SK-N-SH (cell line): ENCODE results near the gene CRACR2B. TPM values are rescaled to one million over a fixed set of nuclear protein-coding genes. Genes with fewer than 3 reads are reported as not detected.
A peak's percentile ranks its signal among the peaks of the same experiment; 100 is the strongest.

Experiments
- CTCF ChIA-PET: fragments of 300-600, 350-600 bp; formaldehyde crosslinking; extraction: SDS; loops from one replicate; lab custom pipeline; 2021; lab: Yijun Ruan, JAX
- POLR2A ChIA-PET: fragments of 350-600 bp; sonication (Branson Sonifier 250); formaldehyde crosslinking; extraction: SDS; loops from one replicate; lab custom pipeline; 2020; ENCODE audit warnings: antibody characterized with exemption, inconsistent platforms; lab: Yijun Ruan, JAX
- DNase-seq: peaks from one replicate; pipeline ENCODE4 v3.0.0; 2012
- H2AFZ ChIP-seq: fragments of 200-600 bp; sonication (generic); 2 replicates; pipeline ENCODE4 v1.8.1; 2016; ENCODE audit warnings: antibody characterized with exemption, mild to moderate bottlenecking, low read depth
- H3F3A ChIP-seq: fragments of 200-600 bp; sonication (generic); replicated peaks from 2 replicates; pipeline ENCODE3; 2016; ENCODE audit warnings: antibody characterized with exemption, mild to moderate bottlenecking; ENCODE audit not compliant: insufficient read depth
- H3K27ac ChIP-seq, 2 experiments: fragments of 200-500 bp in 1 of 2; fragments of 200-600 bp in 1 of 2; sonication (Bioruptor generic) in 1 of 2; sonication (generic), shearing (Covaris generic) in 1 of 2; 2 replicates each; pipeline versions ENCODE4 v1.5.1 to v1.6.1; 2014 to 2016; ENCODE audit warnings: low read depth in 2 of 2, inconsistent platforms in 1 of 2, low read length in 1 of 2, mild to moderate bottlenecking in 1 of 2, mixed read lengths in 1 of 2
- H3K27me3 ChIP-seq: fragments of 200-600 bp; sonication (generic), shearing (Covaris generic); 2 replicates; pipeline ENCODE4 v1.6.1; 2016; ENCODE audit warnings: mixed run types; ENCODE audit not compliant: insufficient read depth
- H3K36me3 ChIP-seq, 2 experiments: fragments of 200-500 bp in 1 of 2; fragments of 200-600 bp in 1 of 2; sonication (Bioruptor generic) in 1 of 2; sonication (generic) in 1 of 2; replicated peaks in 1 of 2; 2 replicates each; pipeline versions ENCODE3 to v1.5.1; 2014 to 2016; ENCODE audit warnings: low read length in 1 of 2, mild to moderate bottlenecking in 1 of 2; ENCODE audit not compliant: insufficient read depth in 2 of 2, control insufficient read depth in 1 of 2
- H3K4me1 ChIP-seq, 2 experiments: fragments of 200-500 bp in 1 of 2; fragments of 200-600 bp in 1 of 2; sonication (Bioruptor generic) in 1 of 2; sonication (generic), shearing (Covaris generic) in 1 of 2; 2 replicates each; pipeline versions ENCODE4 v1.5.1 to v1.6.1; 2014 to 2016; ENCODE audit warnings: low read depth in 1 of 2, low read length in 1 of 2, mixed run types in 1 of 2; ENCODE audit not compliant: insufficient read depth in 2 of 2, control insufficient read depth in 1 of 2
- H3K4me2 ChIP-seq: fragments of 200-600 bp; sonication (generic), shearing (Covaris generic); 2 replicates; pipeline ENCODE4 v1.6.1; 2017; ENCODE audit warnings: mixed run types
- H3K4me3 ChIP-seq, 2 experiments: fragments of 200-500 bp in 1 of 2; fragments of 200-600 bp in 1 of 2; sonication (Bioruptor generic) in 1 of 2; sonication (generic), shearing (Covaris generic) in 1 of 2; 2 replicates each; pipeline versions ENCODE4 v1.5.1 to v1.8.1; 2014 to 2016; ENCODE audit warnings: low read depth in 2 of 2, inconsistent platforms in 1 of 2, low read length in 1 of 2, mild to moderate bottlenecking in 1 of 2, mixed read lengths in 1 of 2, moderate library complexity in 1 of 2
- H3K79me2 ChIP-seq: fragments of 200-600 bp; sonication (generic); 2 replicates; pipeline ENCODE4 v1.8.1; 2017; ENCODE audit warnings: mild to moderate bottlenecking; ENCODE audit not compliant: insufficient read depth
- H3K9ac ChIP-seq: fragments of 200-600 bp; sonication (generic); 2 replicates; pipeline ENCODE4 v1.6.1; 2017; ENCODE audit warnings: mixed run types
- H3K9me2 ChIP-seq: fragments of 200-600 bp; sonication (generic); 2 replicates; pipeline ENCODE4 v1.6.1; 2017; ENCODE audit warnings: mixed run types
- H3K9me3 ChIP-seq: fragments of 200-600 bp; sonication (generic); 2 replicates; pipeline ENCODE4 v1.6.1; 2017; ENCODE audit warnings: mixed run types, mild to moderate bottlenecking, moderate library complexity
- H4K20me1 ChIP-seq: fragments of 200-600 bp; sonication (generic); 2 replicates; pipeline ENCODE4 v1.6.1; 2017; ENCODE audit warnings: mild to moderate bottlenecking, mixed run types; ENCODE audit not compliant: insufficient read depth
- CTCF ChIP-seq: fragments of 200-600 bp; sonication (generic); IDR thresholded peaks from 2 replicates; pipeline ENCODE4 v1.6.1; 2017; ENCODE audit warnings: antibody characterized with exemption, mild to moderate bottlenecking, moderate library complexity
- EP300 ChIP-seq, 2 experiments: IDR thresholded peaks; 2 replicates each; pipeline versions ENCODE4 v1.4.0 to v1.6.1; 2012; ENCODE audit warnings: borderline replicate concordance in 1 of 2, low read depth in 1 of 2, low read length in 1 of 2
- EZH2phosphoT487 ChIP-seq: fragments of 200-600 bp; sonication (generic); IDR thresholded peaks from 2 replicates; pipeline ENCODE4 v1.6.1; 2017; ENCODE audit warnings: low read depth, mixed run types, mild to moderate bottlenecking, antibody characterized with exemption, moderate library complexity, borderline replicate concordance
- FOSL2 ChIP-seq: IDR thresholded peaks from 2 replicates; pipeline ENCODE4 v1.4.0; 2012; ENCODE audit warnings: low read depth, mild to moderate bottlenecking, moderate library complexity, borderline replicate concordance
- FOXJ3 ChIP-seq: sonication (generic); formaldehyde crosslinking; IDR thresholded peaks from 2 replicates; pipeline ENCODE4 v1.5.1; 2020; ENCODE audit warnings: mild to moderate bottlenecking, missing genetic modification reagents
- FOXM1 ChIP-seq: IDR thresholded peaks from 2 replicates; pipeline ENCODE4 v1.4.0; 2012; ENCODE audit warnings: low read depth, mild to moderate bottlenecking
- GATA2 ChIP-seq: sonication (generic); formaldehyde crosslinking; IDR thresholded peaks from 2 replicates; pipeline ENCODE4 v1.5.0; 2020; ENCODE audit warnings: mild to moderate bottlenecking, missing genetic modification reagents
- IRF3 ChIP-seq: fragments of 150-350 bp; IDR thresholded peaks from 2 replicates; pipeline ENCODE4 v1.6.1; 2016; ENCODE audit warnings: mild to moderate bottlenecking, low read depth, low read length
- MXI1 ChIP-seq: IDR thresholded peaks from 2 replicates; pipeline ENCODE4 v1.6.1; 2012; ENCODE audit warnings: mild to moderate bottlenecking, low read depth, low read length, improper control_type of control experiment
- NFIC ChIP-seq: IDR thresholded peaks from 2 replicates; pipeline ENCODE4 v1.4.0; 2012; ENCODE audit warnings: borderline replicate concordance
- PBX3 ChIP-seq: IDR thresholded peaks from 2 replicates; pipeline ENCODE4; 2012
- POLR2AphosphoS5 ChIP-seq: IDR thresholded peaks from 2 replicates; pipeline ENCODE4 v1.6.1; 2012; ENCODE audit warnings: low read depth, low read length
- RAD21 ChIP-seq: IDR thresholded peaks from 2 replicates; pipeline ENCODE4 v1.6.1; 2012; ENCODE audit warnings: mild to moderate bottlenecking, low read length
- RCOR1 ChIP-seq: fragments of 150-350 bp; IDR thresholded peaks from 2 replicates; pipeline ENCODE4 v1.6.1; 2017; ENCODE audit warnings: antibody characterized with exemption, low read length
- SIN3A ChIP-seq: IDR thresholded peaks from 2 replicates; pipeline ENCODE4 v1.6.1; 2012; ENCODE audit warnings: low read depth, mild to moderate bottlenecking, low read length, moderate library complexity, borderline replicate concordance
- SMC3 ChIP-seq: IDR thresholded peaks from 2 replicates; pipeline ENCODE4 v1.6.1; 2012; ENCODE audit warnings: low read depth, low read length, improper control_type of control experiment
- TAF1 ChIP-seq: IDR thresholded peaks from 2 replicates; pipeline ENCODE4 v1.6.1; 2012; ENCODE audit warnings: low read depth, mild to moderate bottlenecking, low read length, moderate library complexity, borderline replicate concordance
- TCF12 ChIP-seq: IDR thresholded peaks from 2 replicates; pipeline ENCODE4 v1.4.0; 2012
- TEAD4 ChIP-seq: IDR thresholded peaks from 2 replicates; pipeline ENCODE4 v1.4.0; 2012; ENCODE audit warnings: mild to moderate bottlenecking, borderline replicate concordance; ENCODE audit not compliant: insufficient read depth
- WGBS: methylation state at CpG from one replicate; pipeline ENCODE4 v1.1.6; 2017; ENCODE audit warnings: low lambda C conversion rate; 5-methylcytosine and 5-hydroxymethylcytosine counted together
- polyA plus RNA-seq, 3 experiments: library from polyadenylated mRNA; depleted of rRNA; stranded (reverse); fragments of >200 nt; gene quantifications; 2 replicates each; pipeline ENCODE4 v1.2.3, GENCODE V29; 2012
- TF ChIP-seq, protein P1 (sequence below): IDR thresholded peaks from 2 replicates; pipeline ENCODE4 v1.6.1; 2012; ENCODE audit warnings: mild to moderate bottlenecking, low read depth, low read length, moderate library complexity

CRACR2B gene
- polyA plus RNA-seq, 1 of the 3 experiments (the other 2 are of a cell fraction), result 1.1 TPM

GRCh38 chr11:877565-877964 is 49.8 kb downstream of the CRACR2B start:
- no peaks in the 10 kb centered on the region for H3K27me3 ChIP-seq
- H3F3A ChIP-seq, result peaks cover 3% of the 10 kb centered on the region
- TF ChIP-seq, protein P1, sequence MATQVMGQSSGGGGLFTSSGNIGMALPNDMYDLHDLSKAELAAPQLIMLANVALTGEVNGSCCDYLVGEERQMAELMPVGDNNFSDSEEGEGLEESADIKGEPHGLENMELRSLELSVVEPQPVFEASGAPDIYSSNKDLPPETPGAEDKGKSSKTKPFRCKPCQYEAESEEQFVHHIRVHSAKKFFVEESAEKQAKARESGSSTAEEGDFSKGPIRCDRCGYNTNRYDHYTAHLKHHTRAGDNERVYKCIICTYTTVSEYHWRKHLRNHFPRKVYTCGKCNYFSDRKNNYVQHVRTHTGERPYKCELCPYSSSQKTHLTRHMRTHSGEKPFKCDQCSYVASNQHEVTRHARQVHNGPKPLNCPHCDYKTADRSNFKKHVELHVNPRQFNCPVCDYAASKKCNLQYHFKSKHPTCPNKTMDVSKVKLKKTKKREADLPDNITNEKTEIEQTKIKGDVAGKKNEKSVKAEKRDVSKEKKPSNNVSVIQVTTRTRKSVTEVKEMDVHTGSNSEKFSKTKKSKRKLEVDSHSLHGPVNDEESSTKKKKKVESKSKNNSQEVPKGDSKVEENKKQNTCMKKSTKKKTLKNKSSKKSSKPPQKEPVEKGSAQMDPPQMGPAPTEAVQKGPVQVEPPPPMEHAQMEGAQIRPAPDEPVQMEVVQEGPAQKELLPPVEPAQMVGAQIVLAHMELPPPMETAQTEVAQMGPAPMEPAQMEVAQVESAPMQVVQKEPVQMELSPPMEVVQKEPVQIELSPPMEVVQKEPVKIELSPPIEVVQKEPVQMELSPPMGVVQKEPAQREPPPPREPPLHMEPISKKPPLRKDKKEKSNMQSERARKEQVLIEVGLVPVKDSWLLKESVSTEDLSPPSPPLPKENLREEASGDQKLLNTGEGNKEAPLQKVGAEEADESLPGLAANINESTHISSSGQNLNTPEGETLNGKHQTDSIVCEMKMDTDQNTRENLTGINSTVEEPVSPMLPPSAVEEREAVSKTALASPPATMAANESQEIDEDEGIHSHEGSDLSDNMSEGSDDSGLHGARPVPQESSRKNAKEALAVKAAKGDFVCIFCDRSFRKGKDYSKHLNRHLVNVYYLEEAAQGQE, result no peak
- TF ChIP-seq TCF12 (no peak), FOSL2 (no peak), TEAD4 (no peak), CTCF (no peak), RAD21 (no peak), GATA2 (CRISPR knock-in tag) (no peak), EP300 (IDR thresholded peaks at IDR 0.05; ENCODE audit: borderline replicate concordance in 1 of 2, low read depth in 1 of 2, low read length in 1 of 2) (no peak), PBX3 (no peak), TAF1 (no peak), NFIC (no peak), SIN3A (no peak), FOXJ3 (CRISPR knock-in tag) (no peak), EZH2phosphoT487 (no peak), FOXM1 (no peak), IRF3 (no peak), MXI1 (no peak), POLR2AphosphoS5 (no peak), RCOR1 (no peak), SMC3 (no peak)
- no peak overlapping the region for H3K27ac ChIP-seq
- H3K9me2 ChIP-seq, result no peaks in the 10 kb centered on the region
- no peak overlapping the region for H3K4me3 ChIP-seq
- ChIA-PET POLR2A (interaction anchor here (1.1 to 1.5 kb wide), 2 partner anchors 14 to 18 kb away, joined by 3 to 4 read pairs; no protein-coding TSS in a partner anchor), CTCF (interaction anchor here (0.6 to 1.2 kb wide), 2 partner anchors 17 to 174 kb away, joined by 3 read pairs; no protein-coding TSS in a partner anchor)
- DNase-seq, result peak; percentile 71
- 94% methylated on average over 11 of the region's 11 CpGs for WGBS
- no peak overlapping the region for H3K9ac ChIP-seq
- H4K20me1 ChIP-seq, result no peaks in the 10 kb centered on the region
- no peaks in the 10 kb centered on the region for H3K9me3 ChIP-seq
- peaks cover 0 to 6% of the 10 kb centered on the region in 2 experiments for H3K36me3 ChIP-seq
- peaks cover 0 to 2% of the 10 kb centered on the region in 2 experiments; a peak in 1 of 4 replicates for H3K4me1 ChIP-seq
- H2AFZ ChIP-seq, result no peak overlapping the region
- H3K4me2 ChIP-seq, result no peak overlapping the region
- no peaks in the 10 kb centered on the region for H3K79me2 ChIP-seq
